HepG2 (cell line): Measurements from ENCODE around the gene ANKRD11.

Experiments used
- FOXA3 ChIP-seq: IDR thresholded peaks from 2 replicates; pipeline ENCODE4 v1.6.1; 2016; ENCODE audit warnings: missing genetic modification reagents, missing compliant biosample characterization
- HIVEP1 ChIP-seq: sonication (generic); formaldehyde crosslinking; IDR thresholded peaks from 2 replicates; pipeline ENCODE4 v1.4.0; 2020; ENCODE audit warnings: mild to moderate bottlenecking, missing genetic modification reagents
- LBX2 ChIP-seq: sonication (generic); formaldehyde crosslinking; IDR thresholded peaks from 2 replicates; pipeline ENCODE4 v1.5.0; 2020; ENCODE audit warnings: missing genetic modification reagents, mild to moderate bottlenecking, borderline replicate concordance
- PCBP1 ChIP-seq: fragments of 200-400 bp; formaldehyde crosslinking; IDR thresholded peaks from 2 replicates; pipeline ENCODE4 v1.6.1; 2017; ENCODE audit warnings: mild to moderate bottlenecking, low read depth, low read length, borderline replicate concordance
- PHB2 ChIP-seq: fragments of 450-650 bp; IDR thresholded peaks from 2 replicates; pipeline ENCODE4 v1.6.1; 2018; ENCODE audit not compliant: partially characterized antibody
- PHF20 ChIP-seq: sonication (generic); formaldehyde crosslinking; IDR thresholded peaks from 2 replicates; pipeline ENCODE4 v1.5.0; 2020; ENCODE audit warnings: mild to moderate bottlenecking, missing genetic modification reagents
- POLR2A ChIP-seq, 2 experiments: IDR thresholded peaks; 2 replicates each; pipeline ENCODE4 v1.6.1; 2011; ENCODE audit warnings: low read depth in 2 of 2, low read length in 2 of 2, mild to moderate bottlenecking in 1 of 2, moderate library complexity in 1 of 2; ENCODE audit not compliant: insufficient read depth in 1 of 2
- SATB2 ChIP-seq: sonication (generic); formaldehyde crosslinking; IDR thresholded peaks from 2 replicates; pipeline ENCODE4 v1.5.0; 2020; ENCODE audit warnings: missing genetic modification reagents
- ZNF3 ChIP-seq: IDR thresholded peaks from 2 replicates; pipeline ENCODE4 v1.7.0; 2017; ENCODE audit warnings: inconsistent platforms
- ZNF614 ChIP-seq: IDR thresholded peaks from 2 replicates; pipeline ENCODE4 v1.6.1; 2018; ENCODE audit warnings: missing biosample characterization, missing genetic modification reagents, inconsistent platforms, borderline replicate concordance
- ZNF703 ChIP-seq: sonication (generic); formaldehyde crosslinking; IDR thresholded peaks from 2 replicates; pipeline ENCODE4 v1.5.1; 2020; ENCODE audit warnings: missing genetic modification reagents, mild to moderate bottlenecking, moderate library complexity, borderline replicate concordance
- TF ChIP-seq, protein P1 (sequence below): sonication (generic); formaldehyde crosslinking; IDR thresholded peaks from 2 replicates; pipeline ENCODE4 v1.5.0; 2020; ENCODE audit warnings: mild to moderate bottlenecking, missing genetic modification reagents, moderate library complexity

- TF ChIP-seq PCBP1: no peak
- no peak for TF ChIP-seq LBX2 (CRISPR knock-in tag)
- no peak for TF ChIP-seq ZNF703 (CRISPR knock-in tag)
- TF ChIP-seq FOXA3: no peak
- TF ChIP-seq HIVEP1 (CRISPR knock-in tag): no peak
- no peak for TF ChIP-seq PHF20 (CRISPR knock-in tag)
- TF ChIP-seq PHB2: no peak
- no peak for TF ChIP-seq SATB2 (CRISPR knock-in tag)
- TF ChIP-seq POLR2A (IDR thresholded peaks at IDR 0.05; ENCODE audit: insufficient read depth in 1 of 2, low read depth in 2 of 2, low read length in 2 of 2): no peak
- TF ChIP-seq, protein P1, sequence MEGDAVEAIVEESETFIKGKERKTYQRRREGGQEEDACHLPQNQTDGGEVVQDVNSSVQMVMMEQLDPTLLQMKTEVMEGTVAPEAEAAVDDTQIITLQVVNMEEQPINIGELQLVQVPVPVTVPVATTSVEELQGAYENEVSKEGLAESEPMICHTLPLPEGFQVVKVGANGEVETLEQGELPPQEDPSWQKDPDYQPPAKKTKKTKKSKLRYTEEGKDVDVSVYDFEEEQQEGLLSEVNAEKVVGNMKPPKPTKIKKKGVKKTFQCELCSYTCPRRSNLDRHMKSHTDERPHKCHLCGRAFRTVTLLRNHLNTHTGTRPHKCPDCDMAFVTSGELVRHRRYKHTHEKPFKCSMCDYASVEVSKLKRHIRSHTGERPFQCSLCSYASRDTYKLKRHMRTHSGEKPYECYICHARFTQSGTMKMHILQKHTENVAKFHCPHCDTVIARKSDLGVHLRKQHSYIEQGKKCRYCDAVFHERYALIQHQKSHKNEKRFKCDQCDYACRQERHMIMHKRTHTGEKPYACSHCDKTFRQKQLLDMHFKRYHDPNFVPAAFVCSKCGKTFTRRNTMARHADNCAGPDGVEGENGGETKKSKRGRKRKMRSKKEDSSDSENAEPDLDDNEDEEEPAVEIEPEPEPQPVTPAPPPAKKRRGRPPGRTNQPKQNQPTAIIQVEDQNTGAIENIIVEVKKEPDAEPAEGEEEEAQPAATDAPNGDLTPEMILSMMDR (CRISPR knock-in tag): no peak
- TF ChIP-seq ZNF3: no peak
- TF ChIP-seq ZNF614 (CRISPR knock-in tag): no peak
Measured at GRCh38 chr16:89224665-89225064, 265.7 kb downstream of the ANKRD11 start.
